DMS114 treated with DMSO at 0.1 percent for 48 hours (cell line): ENCODE data around the gene ZNF226.
"Not testable (repeated sequence)": the region's sequence is repeated elsewhere in the genome, so short reads cannot be mapped to it uniquely, and the experiment has no call there.

Experiments
- DNase-seq: peaks from one replicate; lab custom pipeline; 2025; ENCODE audit not compliant: unreplicated experiment; lab: John Stamatoyannopoulos, UW

The ZNF226 gene

GRCh38 chr19:44164673-44165512 lies at the start of gene ZNF226:
Gene ZNF226, plus strand, starts transcription at chr19:44165100. Its CDS starts 4,981 bp downstream, at chr19:44170081.
- peak; percentile 94 for DNase-seq

DNA sequence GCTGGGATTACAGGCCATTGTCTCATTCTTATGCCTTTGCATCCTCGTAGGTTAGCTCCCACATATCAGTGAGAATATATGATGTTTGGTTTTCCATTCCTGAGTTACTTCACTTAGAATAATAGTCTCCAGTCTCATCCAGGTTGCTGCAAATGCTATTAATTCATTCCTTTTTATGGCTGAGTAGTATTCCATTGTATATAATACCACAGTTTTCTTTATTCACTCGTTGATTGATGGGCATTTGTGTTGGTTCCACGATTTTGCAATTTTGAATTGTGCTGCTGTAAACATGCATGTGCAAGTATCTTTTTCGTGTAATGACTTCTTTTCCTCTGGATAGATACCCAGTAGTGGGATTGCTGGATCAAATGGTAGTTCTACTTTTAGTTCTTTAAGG lies 43.7 kb upstream of the ZNF226 start:
- DNase-seq, result not testable (repeated sequence)

GRCh38 chr19:44131955-44132354 lies 32.9 kb upstream of the ZNF226 start:
- DNase-seq, result no peak

DNA sequence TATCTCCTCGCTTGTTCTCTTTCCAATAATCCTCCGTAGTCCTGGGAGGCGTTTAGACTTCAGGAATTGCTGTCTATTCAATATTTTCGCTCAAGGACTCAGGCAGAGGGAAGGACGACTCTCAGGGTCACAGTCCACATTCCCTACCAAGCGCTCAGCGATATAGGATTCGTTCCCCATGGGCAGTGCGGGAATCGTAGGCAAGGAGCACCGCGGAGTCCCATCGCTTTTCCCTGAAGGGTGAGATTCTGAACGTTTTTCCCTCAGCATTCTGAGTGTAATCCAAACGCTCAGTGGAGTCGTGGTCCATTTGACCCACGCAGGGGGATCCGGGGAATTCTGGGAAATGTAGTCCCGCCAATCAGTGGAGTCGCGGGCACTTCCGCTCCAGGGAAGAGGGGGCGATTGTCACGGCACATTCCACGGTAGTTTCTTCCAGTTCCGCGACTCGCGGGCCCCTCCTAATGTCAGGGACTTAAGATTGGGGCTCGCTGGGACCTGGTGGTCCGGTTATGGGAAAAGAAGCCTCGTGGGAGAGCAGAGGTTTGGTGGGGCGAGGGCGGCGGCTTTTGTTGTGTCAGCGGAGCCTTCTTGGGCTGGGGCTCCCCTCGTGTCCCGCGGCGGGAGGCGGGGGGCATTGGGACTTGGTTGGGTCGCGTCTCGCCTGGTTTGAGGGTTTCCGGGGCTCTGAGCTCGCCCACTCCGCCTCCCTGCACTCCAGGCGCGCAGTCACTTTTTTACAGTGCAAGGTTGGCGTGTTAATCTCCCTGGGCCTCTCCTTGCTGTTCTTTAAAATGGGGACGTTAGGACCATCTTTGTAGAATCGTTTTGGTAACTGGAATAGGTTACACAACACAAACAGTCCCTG lies 23.5 kb upstream of the ZNF226 start, which contains the start of gene ZNF234:
TSS of gene ZNF234 (plus strand) at position 364 of the 868 bp plus-strand sequence. CDS start 3,079 bp downstream, outside the sequence.
- peak; percentile 51 for DNase-seq

- no peak for DNase-seq
Observed at GRCh38 chr19:44142059-44142433, 22.9 kb upstream of the ZNF226 start.

DNA sequence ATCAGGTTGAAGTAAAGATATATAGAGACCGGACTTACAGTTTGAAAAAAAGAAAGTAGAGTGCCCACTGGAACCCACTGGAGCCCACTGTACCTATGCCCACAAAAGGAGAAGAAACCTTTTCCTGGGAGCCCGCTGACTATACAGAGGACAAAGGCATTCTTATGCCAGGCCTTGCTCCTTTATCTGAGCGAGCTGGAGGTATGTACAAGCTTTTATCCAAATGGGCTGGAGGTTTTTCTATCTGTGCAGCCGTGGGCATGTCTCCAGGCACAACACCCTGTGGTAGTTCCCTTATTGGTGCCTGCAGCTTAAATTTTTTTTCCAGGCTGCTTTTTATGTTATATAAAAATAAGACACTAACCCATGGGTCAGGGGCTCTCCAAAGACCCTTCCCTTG lies 15.1 kb upstream of the ZNF226 start:
- DNase-seq, result no peak

- DNase-seq, result no peak
Observed at GRCh38 chr19:44151491-44151890, 13.4 kb upstream of the ZNF226 start.

DNA sequence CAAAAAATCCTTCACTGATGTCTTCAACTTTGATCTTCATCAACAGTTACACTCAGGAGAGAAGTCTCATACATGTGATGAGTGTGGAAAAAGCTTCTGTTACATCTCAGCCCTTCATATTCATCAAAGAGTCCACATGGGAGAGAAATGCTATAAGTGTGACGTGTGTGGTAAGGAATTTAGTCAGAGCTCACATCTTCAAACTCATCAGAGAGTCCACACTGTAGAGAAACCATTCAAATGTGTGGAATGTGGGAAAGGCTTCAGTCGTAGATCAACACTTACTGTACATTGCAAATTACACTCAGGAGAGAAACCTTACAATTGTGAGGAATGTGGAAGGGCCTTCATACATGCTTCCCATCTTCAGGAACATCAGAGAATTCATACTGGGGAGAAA lies 8.4 kb upstream of the ZNF226 start:
- no peak for DNase-seq

DNA sequence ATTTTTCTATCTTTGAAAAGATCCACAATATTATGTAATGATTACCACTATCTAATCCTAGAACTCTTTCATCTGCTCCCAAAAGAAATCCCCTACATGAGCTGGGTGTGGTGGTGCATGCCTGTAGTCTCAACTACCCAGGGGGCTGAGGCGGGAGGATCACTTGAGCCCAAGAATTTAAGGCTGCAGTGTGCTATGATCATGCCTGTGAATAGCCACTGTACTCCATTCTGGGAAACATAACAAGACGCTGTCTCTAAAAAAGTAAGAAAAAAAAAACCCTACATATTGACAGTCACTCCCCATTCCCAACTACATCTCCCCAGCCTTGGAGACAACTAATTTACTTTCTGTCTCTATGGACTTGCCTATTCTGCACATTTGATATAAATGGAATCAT lies 1.1 kb upstream of the ZNF226 start:
- DNase-seq, result no peak

DNA sequence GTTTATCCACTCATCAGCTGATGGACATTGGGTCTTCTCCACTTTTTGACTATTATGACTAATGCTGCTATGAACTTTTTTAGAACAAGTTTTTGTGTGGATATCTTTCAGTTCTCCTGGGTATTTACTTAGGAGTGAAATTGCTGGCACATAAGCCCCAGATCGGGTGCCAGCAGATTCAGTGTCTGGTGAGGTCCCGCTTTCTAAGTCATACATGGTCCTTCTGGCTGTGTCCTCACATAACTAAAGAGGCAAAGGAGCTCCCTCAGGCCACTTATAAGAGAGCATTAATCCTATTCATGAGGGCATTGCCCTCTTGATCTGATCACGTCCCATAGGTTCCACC lies 600 bp upstream of the ZNF226 start:
- no peak for DNase-seq

GRCh38 chr19:44170660-44171059 lies 5.8 kb downstream of the ZNF226 start:
- not testable (repeated sequence) for DNase-seq

DNA sequence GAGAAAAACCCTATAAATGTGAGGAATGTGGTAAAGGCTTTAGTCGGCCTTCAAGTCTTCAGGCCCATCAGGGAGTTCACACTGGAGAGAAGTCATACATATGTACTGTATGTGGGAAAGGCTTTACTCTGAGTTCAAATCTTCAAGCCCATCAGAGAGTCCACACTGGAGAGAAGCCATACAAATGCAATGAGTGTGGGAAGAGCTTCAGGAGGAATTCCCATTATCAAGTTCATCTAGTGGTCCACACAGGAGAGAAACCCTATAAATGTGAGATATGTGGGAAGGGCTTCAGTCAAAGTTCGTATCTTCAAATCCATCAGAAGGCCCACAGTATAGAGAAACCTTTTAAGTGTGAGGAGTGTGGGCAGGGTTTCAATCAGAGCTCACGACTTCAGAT lies 11.7 kb downstream of the ZNF226 start:
- DNase-seq, result no peak

GRCh38 chr19:44180968-44181367 lies 16.1 kb downstream of the ZNF226 start:
- no peak for DNase-seq

- DNase-seq, result no peak
Observed at GRCh38 chr19:44182145-44182544, 17.2 kb downstream of the ZNF226 start.

GRCh38 chr19:44190020-44190419 lies 25.1 kb downstream of the ZNF226 start:
- no peak for DNase-seq

DNA sequence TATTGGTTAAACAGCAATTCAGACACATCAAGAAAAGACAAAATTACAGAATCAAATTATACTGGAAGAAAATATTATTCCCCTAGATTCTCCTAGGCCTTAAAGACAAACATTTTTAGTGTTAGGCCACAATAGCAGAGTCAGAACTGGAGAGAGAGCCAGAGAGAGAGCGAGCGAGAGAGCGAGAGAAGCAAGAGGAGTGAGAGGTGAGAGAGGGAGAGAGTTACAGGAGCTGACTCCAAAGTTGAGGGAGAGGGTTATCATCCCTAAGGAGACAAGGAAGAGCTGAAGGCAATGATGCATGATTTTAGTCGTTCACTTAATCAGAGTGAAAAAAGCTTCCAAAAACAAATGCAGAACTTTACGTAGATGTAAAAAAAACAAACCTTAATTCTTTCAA lies 27.2 kb downstream of the ZNF226 start:
- no peak for DNase-seq

- DNase-seq, result no peak
Observed at GRCh38 chr19:44196772-44197171, 31.9 kb downstream of the ZNF226 start.

DNA sequence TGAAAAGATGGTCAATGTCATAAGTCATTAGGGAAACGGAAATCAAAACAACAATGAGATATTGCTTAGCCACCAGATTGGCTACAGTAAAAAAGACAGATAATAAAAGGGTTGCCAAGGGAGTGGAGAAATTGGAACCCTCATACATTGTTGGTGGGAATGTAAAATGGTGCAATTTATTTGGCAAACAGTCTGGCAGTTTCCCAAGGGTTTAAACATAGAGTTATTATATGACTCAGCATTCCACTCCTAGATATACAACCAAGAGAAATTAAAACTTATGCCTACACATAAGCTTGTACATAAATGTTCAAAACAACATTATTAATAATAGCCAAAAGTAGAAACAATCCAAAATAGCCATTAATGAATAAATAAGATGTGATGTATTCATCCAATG lies 37.6 kb downstream of the ZNF226 start:
- no peak for DNase-seq

DNA sequence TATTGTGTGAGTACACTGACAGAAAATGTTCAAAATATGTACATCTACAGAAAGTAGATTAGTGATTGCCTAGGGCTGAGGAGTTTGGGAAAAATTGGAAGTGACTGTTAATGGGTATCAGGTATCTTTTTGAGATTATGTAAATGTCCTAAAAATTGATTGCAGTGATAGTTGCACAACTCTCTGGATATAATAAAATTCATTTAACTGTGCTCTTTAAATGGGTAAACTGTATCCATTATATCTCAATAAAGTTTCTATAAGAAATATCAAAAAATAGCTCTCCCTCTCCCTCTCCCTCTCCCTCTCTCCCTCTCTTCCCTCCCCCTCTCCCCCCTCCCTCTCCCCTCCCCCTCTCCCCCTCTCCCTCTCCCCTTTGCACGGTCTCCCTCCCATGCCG lies 38.1 kb downstream of the ZNF226 start:
- no peak for DNase-seq

DNA sequence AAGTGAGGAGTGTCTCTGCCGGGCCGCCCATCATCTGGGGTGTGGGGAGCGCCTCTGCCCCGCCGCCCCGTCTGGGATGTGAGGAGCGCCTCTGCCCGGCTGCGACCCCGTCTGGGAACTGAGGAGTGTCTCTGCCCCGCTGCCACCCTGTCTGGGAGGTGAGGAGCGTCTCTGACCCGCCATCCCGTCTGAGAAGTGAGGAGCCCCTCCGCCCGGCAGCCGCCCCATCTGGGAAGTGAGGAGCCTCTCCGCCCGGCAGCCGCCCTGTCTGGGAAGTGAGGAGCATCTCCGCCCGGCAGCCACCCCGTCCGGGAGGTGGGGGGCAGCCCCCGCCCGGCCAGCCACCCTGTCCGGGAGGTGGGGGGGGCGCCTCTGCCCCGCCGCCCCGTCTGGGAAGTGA lies 39.0 kb downstream of the ZNF226 start:
- DNase-seq, result not testable (repeated sequence)

DNA sequence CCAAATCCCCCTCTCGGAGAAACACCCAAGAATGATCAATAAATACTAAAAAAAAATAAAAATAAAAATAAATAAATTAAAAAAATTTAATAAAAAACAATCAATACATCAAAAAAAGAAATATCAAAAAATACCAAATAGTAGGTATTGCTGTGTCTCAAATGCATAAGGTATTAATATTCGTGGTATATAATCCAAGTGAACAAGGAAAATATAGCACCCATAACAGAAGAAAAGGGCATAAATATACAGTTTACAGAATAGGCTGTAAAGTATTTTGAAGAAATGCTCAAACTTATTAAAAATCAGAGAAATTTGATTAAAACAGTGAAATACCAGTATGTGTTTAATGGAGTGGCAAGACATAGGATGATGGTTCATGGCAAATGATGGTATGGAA lies 39.9 kb downstream of the ZNF226 start:
- no peak for DNase-seq
